ENCODE results near the gene CLIP1.
"Not testable (repeated sequence)": the region's sequence is repeated elsewhere in the genome, so short reads cannot be mapped to it uniquely, and the experiment has no call there.

DNA sequence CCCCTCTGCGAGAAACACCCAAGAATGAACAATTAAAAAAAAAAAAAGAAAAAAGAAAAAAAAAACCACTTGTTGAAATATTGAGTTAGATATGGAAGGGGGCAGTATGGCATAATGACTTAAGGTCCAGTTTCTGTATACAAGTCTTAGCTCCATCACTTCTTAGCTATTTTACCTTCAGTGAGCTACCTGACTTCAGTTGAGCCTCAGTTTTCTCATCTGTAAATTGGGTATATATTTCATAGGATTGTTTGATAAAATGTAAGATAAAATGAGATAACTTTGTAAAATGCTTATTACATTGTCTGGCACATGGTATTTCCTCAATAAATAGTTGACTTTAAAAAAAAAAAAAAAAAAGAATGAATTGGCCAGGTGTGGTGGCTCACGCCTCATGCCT lies 64.1 kb downstream of the CLIP1 start:
- TF ChIP-seq, protein P1, sequence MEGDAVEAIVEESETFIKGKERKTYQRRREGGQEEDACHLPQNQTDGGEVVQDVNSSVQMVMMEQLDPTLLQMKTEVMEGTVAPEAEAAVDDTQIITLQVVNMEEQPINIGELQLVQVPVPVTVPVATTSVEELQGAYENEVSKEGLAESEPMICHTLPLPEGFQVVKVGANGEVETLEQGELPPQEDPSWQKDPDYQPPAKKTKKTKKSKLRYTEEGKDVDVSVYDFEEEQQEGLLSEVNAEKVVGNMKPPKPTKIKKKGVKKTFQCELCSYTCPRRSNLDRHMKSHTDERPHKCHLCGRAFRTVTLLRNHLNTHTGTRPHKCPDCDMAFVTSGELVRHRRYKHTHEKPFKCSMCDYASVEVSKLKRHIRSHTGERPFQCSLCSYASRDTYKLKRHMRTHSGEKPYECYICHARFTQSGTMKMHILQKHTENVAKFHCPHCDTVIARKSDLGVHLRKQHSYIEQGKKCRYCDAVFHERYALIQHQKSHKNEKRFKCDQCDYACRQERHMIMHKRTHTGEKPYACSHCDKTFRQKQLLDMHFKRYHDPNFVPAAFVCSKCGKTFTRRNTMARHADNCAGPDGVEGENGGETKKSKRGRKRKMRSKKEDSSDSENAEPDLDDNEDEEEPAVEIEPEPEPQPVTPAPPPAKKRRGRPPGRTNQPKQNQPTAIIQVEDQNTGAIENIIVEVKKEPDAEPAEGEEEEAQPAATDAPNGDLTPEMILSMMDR (conservative IDR thresholded peaks at IDR 0.05 in 1 of 2, IDR thresholded peaks at IDR 0.05 in 1 of 2; ENCODE audit: extremely low read depth in 1 of 2, insufficient read depth in 1 of 2, low read depth in 1 of 2, low read length in 2 of 2) = not testable (repeated sequence)
- TF ChIP-seq EZH2 (IDR thresholded peaks at IDR 0.05; ENCODE audit: borderline replicate concordance, low read length) = not testable (repeated sequence)
